ENCODE data around the gene SLC23A1. TPM values are rescaled to one million over a fixed set of nuclear protein-coding genes. Genes with fewer than 3 reads are reported as not detected.
A peak's percentile ranks its signal among the peaks of the same experiment; 100 is the strongest.

Gene SLC23A1
- polyA plus RNA-seq, 2 of the 4 experiments (the other 2 are of a cell fraction), result 4.3 to 7.7 TPM

GRCh38 chr5:139406963-139407362 lies 23.9 kb upstream of the SLC23A1 start (continued):
- TF ChIP-seq CTCF (IDR thresholded peaks at IDR 0.05), result no peak
- TF ChIP-seq BCL3 (IDR thresholded peaks at IDR 0.05), result no peak
- no peak for TF ChIP-seq BHLHE40 (IDR thresholded peaks at IDR 0.05; ENCODE audit: low read depth, low read length)
- no peak for TF ChIP-seq TFCP2L1 (CRISPR knock-in tag; IDR thresholded peaks at IDR 0.05)
- TF ChIP-seq USF2 (IDR thresholded peaks at IDR 0.05), result no peak
- no peak for TF ChIP-seq PBX3 (IDR thresholded peaks at IDR 0.05)
- TF ChIP-seq RCOR1 (IDR thresholded peaks at IDR 0.05; ENCODE audit: low read depth, low read length), result no peak

- no peak for TF ChIP-seq USF2 (IDR thresholded peaks at IDR 0.05)
- TF ChIP-seq PHF8 (IDR thresholded peaks at IDR 0.05; ENCODE audit: borderline replicate concordance, low read depth), result no peak
- no peak for TF ChIP-seq ELK1 (IDR thresholded peaks at IDR 0.05; ENCODE audit: low read depth, low read length)
- TF ChIP-seq HOXA7 (CRISPR knock-in tag; IDR thresholded peaks at IDR 0.05), result no peak
- no peak for TF ChIP-seq EHF (CRISPR knock-in tag; IDR thresholded peaks at IDR 0.05)
- TF ChIP-seq EP300 (IDR thresholded peaks at IDR 0.05), result no peak
- no peak for TF ChIP-seq ZSCAN20 (CRISPR knock-in tag; IDR thresholded peaks at IDR 0.05)
- TF ChIP-seq RNF2 (IDR thresholded peaks at IDR 0.05; ENCODE audit: borderline replicate concordance, low read depth), result no peak
- no peak for TF ChIP-seq FOXS1 (CRISPR knock-in tag; IDR thresholded peaks at IDR 0.05)
- no peak for TF ChIP-seq E2F6 (IDR thresholded peaks at IDR 0.05; ENCODE audit: borderline replicate concordance, low read depth)
- POLR2A ChIA-PET, result interaction anchor here (1.0 kb wide), 1 partner anchor 110 kb away, joined by 5 read pairs; no protein-coding TSS in a partner anchor
- WGBS (ENCODE audit: missing lambda C conversion rate), result 75% methylated on average over 5 of the region's 5 CpGs
- H3K4me2 ChIP-seq, result peak overlapping the region; percentile 71
- H3K27ac ChIP-seq, result peak overlapping the region; percentile 86 to 91
- CTCF ChIA-PET, result interaction anchor here (6.1 kb wide), 1 partner anchor 18 kb away, joined by 48 read pairs; no protein-coding TSS in a partner anchor
- DNase-seq (ENCODE audit: low read depth in 1 of 2, low spot score in 1 of 2) (no peak), FAIRE-seq (no peak), ATAC-seq (no peak; a peak in 1 of 6 replicates)
- peak overlapping the region; percentile 45 for H3K4me3 ChIP-seq
- no peaks in the 10 kb centered on the region for H3K9me3 ChIP-seq
- H3K4me1 ChIP-seq, result peaks cover 12% of the 10 kb centered on the region
These were observed 21.4 kb upstream of the SLC23A1 start for GRCh38 chr5:139404484-139404840.

Data from A549 (cell line).